Neural crest cell (in vitro differentiated cells): ENCODE measurements around the gene MRGPRE. TPM values are rescaled to one million over a fixed set of nuclear protein-coding genes. Genes with fewer than 3 reads are reported as not detected.

ENCODE experiments used
- DNase-seq: peaks from one replicate; pipeline ENCODE4 v3.0.0; 2021; ENCODE audit warnings: low read depth, mixed read lengths, low spot score
- H3K27ac Mint-ChIP-seq: one replicate; pipeline ENCODE4 v1.8.0; 2021; ENCODE audit warnings: mild to moderate bottlenecking, mixed read lengths; ENCODE audit not compliant: unreplicated experiment
- H3K27me3 Mint-ChIP-seq: 2 replicates; pipeline ENCODE4 v1.8.0; 2021; ENCODE audit warnings: low read depth, mild to moderate bottlenecking, mixed read lengths
- H3K36me3 Mint-ChIP-seq: 2 replicates; pipeline ENCODE4 v1.8.0; 2021; ENCODE audit warnings: low read depth, mild to moderate bottlenecking, mixed read lengths
- H3K4me1 Mint-ChIP-seq: 2 replicates; pipeline ENCODE4 v1.8.0; 2021; ENCODE audit warnings: mixed read lengths
- H3K4me3 Mint-ChIP-seq: one replicate; pipeline ENCODE4 v1.8.0; 2021; ENCODE audit warnings: mild to moderate bottlenecking, mixed read lengths
- H3K9me3 Mint-ChIP-seq: 2 replicates; pipeline ENCODE4 v1.8.0; 2021; ENCODE audit warnings: mixed read lengths
- CTCF ChIP-seq: fragments of 200-600 bp; sonication (generic); conservative IDR thresholded peaks from 2 replicates; pipeline ENCODE4 v1.5.0; 2021; ENCODE audit warnings: antibody characterized with exemption, mild to moderate bottlenecking
- total RNA-seq: library from RNA; stranded (reverse); gene quantifications from 2 replicates; pipeline ENCODE4 v1.2.1, GENCODE V29; 2021

The MRGPRE gene
- total RNA-seq, 1 donor from 2014 or later = not detected

DNA sequence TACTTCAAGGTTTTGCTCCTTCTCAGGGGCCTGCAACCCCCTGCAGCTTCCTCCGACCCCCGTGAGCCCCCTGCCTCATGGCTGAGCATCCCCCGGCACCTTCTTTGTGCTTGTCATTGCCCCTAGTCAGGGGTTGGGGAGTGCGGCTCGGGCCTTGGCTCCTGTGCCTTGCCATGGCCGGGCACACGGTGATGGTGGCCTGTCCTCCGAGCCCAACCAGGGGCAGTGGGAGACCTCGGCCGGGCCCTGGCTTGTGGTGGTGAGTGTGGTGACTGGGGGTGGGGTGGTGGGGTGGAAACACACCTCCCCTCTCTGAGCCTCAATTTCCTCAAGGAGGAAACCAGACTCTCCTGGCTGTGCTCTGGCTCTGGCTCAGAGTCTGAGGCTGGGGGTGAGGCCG lies 12.1 kb downstream of the MRGPRE start:
- no peak for TF ChIP-seq CTCF
- Mint-ChIP-seq H3K4me1 (peaks cover 9% of the 10 kb centered on the region), H3K27ac (no peak overlapping the region), H3K27me3 (peaks cover 15% of the 10 kb centered on the region), H3K9me3 (no peaks in the 10 kb centered on the region), H3K36me3 (no peaks in the 10 kb centered on the region), H3K4me3 (no peak overlapping the region)
- no peak for DNase-seq

GRCh38 chr11:3219281-3219892 lies 12.8 kb downstream of the MRGPRE start:
- DNase-seq = no peak
- no peak overlapping the region for H3K4me3 Mint-ChIP-seq
- H3K36me3 Mint-ChIP-seq = no peaks in the 10 kb centered on the region
- H3K27ac Mint-ChIP-seq = no peak overlapping the region
- peaks cover 16% of the 10 kb centered on the region for H3K27me3 Mint-ChIP-seq
- H3K4me1 Mint-ChIP-seq = peaks cover 4% of the 10 kb centered on the region
- no peaks in the 10 kb centered on the region for H3K9me3 Mint-ChIP-seq
- TF ChIP-seq CTCF = no peak

DNA sequence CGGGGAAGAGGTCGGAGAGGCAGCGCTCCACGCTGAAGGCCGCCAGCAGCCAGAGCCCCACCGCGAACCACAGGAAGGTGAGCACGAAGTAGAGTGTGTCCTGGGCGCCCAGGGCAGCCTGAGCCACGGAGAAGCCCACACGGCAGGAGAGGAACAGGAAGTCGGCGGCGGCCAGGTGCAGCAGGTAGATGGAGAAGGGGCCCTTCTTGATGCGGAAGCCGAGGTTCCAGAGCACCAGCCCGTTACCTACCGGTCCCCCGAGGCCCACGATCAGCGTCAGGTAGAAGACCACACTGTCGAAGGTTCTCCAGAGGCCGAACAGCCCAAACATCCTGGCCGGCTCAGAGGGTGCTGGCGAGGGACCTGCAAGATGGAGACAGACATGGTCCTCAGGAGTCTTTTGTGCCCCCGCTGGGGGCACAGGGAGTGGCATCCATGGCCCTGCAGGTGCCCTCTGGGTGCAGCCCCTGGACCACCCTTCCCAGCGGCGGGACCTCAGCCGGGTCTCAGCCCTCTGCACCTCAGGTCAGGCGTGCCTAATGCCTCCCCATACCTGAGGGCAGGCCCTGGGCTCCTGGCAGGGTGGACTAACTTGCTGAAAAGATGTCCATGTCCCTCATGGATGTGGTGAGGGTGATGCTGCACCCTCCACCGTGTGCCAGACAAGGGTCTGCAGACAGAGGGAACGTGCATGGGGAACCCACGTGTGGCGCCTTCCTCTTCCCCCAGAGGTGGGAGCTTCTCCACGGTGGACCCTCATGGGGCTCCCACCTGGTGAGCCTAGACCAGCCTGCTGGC lies 13.5 kb downstream of the MRGPRE start, which contains the start of gene MRGPRG:
Gene MRGPRG, minus strand, starts transcription at position 331 of the 798 bp plus-strand sequence. Its CDS starts 0 bp downstream, at position 331.
- H3K4me3 Mint-ChIP-seq = no peak within 1 kb of the TSS
- no peak for DNase-seq
- peaks cover 4% of the 10 kb centered on the region for H3K4me1 Mint-ChIP-seq
- H3K36me3 Mint-ChIP-seq = no peaks in the 10 kb centered on the region
- H3K9me3 Mint-ChIP-seq = no peaks in the 10 kb centered on the region
- peaks cover 21% of the 10 kb centered on the region for H3K27me3 Mint-ChIP-seq
- no peak for TF ChIP-seq CTCF
- no peak within 1 kb of the TSS for H3K27ac Mint-ChIP-seq

- Mint-ChIP-seq H3K36me3 (no peaks in the 10 kb centered on the region), H3K9me3 (no peaks in the 10 kb centered on the region), H3K27ac (no peak overlapping the region), H3K4me3 (no peak overlapping the region), H3K4me1 (peaks cover 4% of the 10 kb centered on the region), H3K27me3 (peaks cover 24% of the 10 kb centered on the region)
- no peak for TF ChIP-seq CTCF
- no peak for DNase-seq
These were observed 14.3 kb downstream of the MRGPRE start for GRCh38 chr11:3217818-3218482.

GRCh38 chr11:3216027-3216525 lies 16.1 kb downstream of the MRGPRE start:
- Mint-ChIP-seq H3K27ac (no peak overlapping the region), H3K4me3 (no peak overlapping the region), H3K36me3 (peaks cover 5% of the 10 kb centered on the region), H3K27me3 (peaks cover 34% of the 10 kb centered on the region), H3K4me1 (peaks cover 4% of the 10 kb centered on the region), H3K9me3 (peaks cover 4% of the 10 kb centered on the region)
- no peak for TF ChIP-seq CTCF
- no peak for DNase-seq
